Upper lobe of left lung (tissue), 6 donors: ENCODE data around the gene UBE2L6. TPM values are rescaled to one million over a fixed set of nuclear protein-coding genes. Genes with fewer than 3 reads are reported as not detected.

Source experiments
- ATAC-seq, 2 donors: fragments of 200-7000 bp; cut with Tn5 transposase; one replicate each; pipeline ENCODE4 v1.9.1; 2022; ENCODE audit warnings: mild to moderate bottlenecking in 2 of 2, moderate library complexity in 2 of 2; ENCODE audit not compliant: low FRiP score in 2 of 2
- DNase-seq, 2 donors: peaks; one replicate each; pipeline ENCODE4 v3.0.0-alpha.2; 2019 to 2020
- H3K27ac ChIP-seq, 4 donors: fragments of 200-600 bp; sonication (generic); one replicate each; pipeline ENCODE4 v1.5.1; 2016 to 2019
- H3K27me3 ChIP-seq, 4 donors: fragments of 200-600 bp; sonication (generic); one replicate each; pipeline ENCODE4 v1.5.1; 2017 to 2019
- H3K36me3 ChIP-seq, 4 donors: fragments of 200-600 bp; sonication (generic); one replicate each; pipeline ENCODE4 v1.5.1; 2016 to 2019
- H3K4me1 ChIP-seq, 4 donors: fragments of 200-600 bp; sonication (generic); one replicate each; pipeline ENCODE4 v1.5.1; 2018 to 2019
- H3K4me3 ChIP-seq, 4 donors: fragments of 200-600 bp; sonication (generic); one replicate each; pipeline ENCODE4 v1.5.1; 2017 to 2019; ENCODE audit warnings: mild to moderate bottlenecking in 2 of 4, moderate library complexity in 1 of 4
- H3K9me3 ChIP-seq, 4 donors: fragments of 200-600 bp; sonication (generic); one replicate each; pipeline ENCODE4 v1.5.1; 2018 to 2019
- EP300 ChIP-seq, 4 donors: sonication (generic); formaldehyde crosslinking; IDR thresholded peaks; one replicate each; pipeline ENCODE4 v1.5.1; 2017; ENCODE audit warnings: antibody characterized with exemption in 4 of 4, control low read depth in 2 of 4
- POLR2A ChIP-seq, 4 donors: fragments of 450-650 bp; IDR thresholded peaks; one replicate each; pipeline ENCODE4 v1.5.1; 2016 to 2017; ENCODE audit warnings: antibody characterized with exemption in 4 of 4, mild to moderate bottlenecking in 2 of 4
- POLR2AphosphoS5 ChIP-seq, 2 donors: sonication (generic); formaldehyde crosslinking; IDR thresholded peaks; one replicate each; pipeline ENCODE4 v1.5.1; 2017; ENCODE audit warnings: antibody characterized with exemption in 2 of 2
- WGBS, 2 donors: methylation state at CpG; one replicate each; pipeline ENCODE4 v1.1.5; 2017 to 2018; 5-methylcytosine and 5-hydroxymethylcytosine counted together
- small RNA-seq, 4 donors: library from RNA; depleted of rRNA; stranded (forward); fragments of <200 nt; gene quantifications; one replicate each; pipeline ENCODE3, GENCODE V24; 2016
- total RNA-seq, 6 donors: library from RNA; depleted of rRNA in 4 of 6; stranded (reverse); fragments of >200 nt in 4 of 6; gene quantifications; one replicate each; pipeline versions ENCODE4 v1.1.0 to v1.2.1, GENCODE V29; 2016 to 2021
- TF ChIP-seq, protein P1 (sequence below), 6 experiments: fragments of 450-650 bp in 4 of 6; fragments of 200-600 bp in 2 of 6; sonication (generic) in 2 of 6; IDR thresholded peaks; one replicate each; pipeline ENCODE4 v1.5.1; 2016 to 2019; ENCODE audit warnings: antibody characterized with exemption in 6 of 6
- donor health status: DM: no; HTN: no; CAD: no; lungs with moderate emphysema.
- donor health status: DM: no; HTN: yes; CAD: no; lungs with severe emphysema.

UBE2L6 gene
- total RNA-seq, 6 donors from 2014 or later, result 39.8 to 142 (median 80.9) TPM

DNA sequence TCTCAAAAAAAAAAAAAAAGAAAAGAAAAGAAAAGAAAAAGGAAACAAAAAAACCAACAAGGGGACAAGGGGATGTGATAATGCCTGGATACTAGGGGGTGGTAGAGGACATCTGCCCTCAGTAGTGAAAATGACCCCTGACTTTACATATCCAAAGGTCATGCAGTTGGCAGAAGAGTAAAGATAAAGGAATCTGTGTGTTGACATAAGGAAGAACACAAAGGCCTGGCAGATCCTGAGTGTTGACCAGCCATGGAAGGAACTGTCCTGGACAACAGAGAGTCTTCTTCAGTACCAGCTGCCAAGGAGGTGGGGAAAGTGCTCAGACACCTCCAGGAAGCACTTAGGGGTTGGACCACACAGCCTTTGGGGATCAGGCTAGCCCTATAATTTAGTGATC is 64.6 kb downstream of the UBE2L6 start:
- Histone ChIP-seq H3K4me3 (no peak overlapping the region), H3K27me3 (no peaks in the 10 kb centered on the region), H3K36me3 (peaks cover 0 to 5% (median 0%) of the 10 kb centered on the region in 4 donors), H3K9me3 (no peaks in the 10 kb centered on the region), H3K27ac (no peak overlapping the region), H3K4me1 (peaks cover 17 to 31% (median 25%) of the 10 kb centered on the region in 4 donors)
- ATAC-seq (no peak), DNase-seq (no peak)
- TF ChIP-seq, protein P1, sequence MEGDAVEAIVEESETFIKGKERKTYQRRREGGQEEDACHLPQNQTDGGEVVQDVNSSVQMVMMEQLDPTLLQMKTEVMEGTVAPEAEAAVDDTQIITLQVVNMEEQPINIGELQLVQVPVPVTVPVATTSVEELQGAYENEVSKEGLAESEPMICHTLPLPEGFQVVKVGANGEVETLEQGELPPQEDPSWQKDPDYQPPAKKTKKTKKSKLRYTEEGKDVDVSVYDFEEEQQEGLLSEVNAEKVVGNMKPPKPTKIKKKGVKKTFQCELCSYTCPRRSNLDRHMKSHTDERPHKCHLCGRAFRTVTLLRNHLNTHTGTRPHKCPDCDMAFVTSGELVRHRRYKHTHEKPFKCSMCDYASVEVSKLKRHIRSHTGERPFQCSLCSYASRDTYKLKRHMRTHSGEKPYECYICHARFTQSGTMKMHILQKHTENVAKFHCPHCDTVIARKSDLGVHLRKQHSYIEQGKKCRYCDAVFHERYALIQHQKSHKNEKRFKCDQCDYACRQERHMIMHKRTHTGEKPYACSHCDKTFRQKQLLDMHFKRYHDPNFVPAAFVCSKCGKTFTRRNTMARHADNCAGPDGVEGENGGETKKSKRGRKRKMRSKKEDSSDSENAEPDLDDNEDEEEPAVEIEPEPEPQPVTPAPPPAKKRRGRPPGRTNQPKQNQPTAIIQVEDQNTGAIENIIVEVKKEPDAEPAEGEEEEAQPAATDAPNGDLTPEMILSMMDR (IDR thresholded peaks at IDR 0.05), result no peak
- TF ChIP-seq POLR2AphosphoS5 (IDR thresholded peaks at IDR 0.05) (no peak), EP300 (IDR thresholded peaks at IDR 0.05) (no peak), POLR2A (IDR thresholded peaks at IDR 0.05) (no peak)

DNA sequence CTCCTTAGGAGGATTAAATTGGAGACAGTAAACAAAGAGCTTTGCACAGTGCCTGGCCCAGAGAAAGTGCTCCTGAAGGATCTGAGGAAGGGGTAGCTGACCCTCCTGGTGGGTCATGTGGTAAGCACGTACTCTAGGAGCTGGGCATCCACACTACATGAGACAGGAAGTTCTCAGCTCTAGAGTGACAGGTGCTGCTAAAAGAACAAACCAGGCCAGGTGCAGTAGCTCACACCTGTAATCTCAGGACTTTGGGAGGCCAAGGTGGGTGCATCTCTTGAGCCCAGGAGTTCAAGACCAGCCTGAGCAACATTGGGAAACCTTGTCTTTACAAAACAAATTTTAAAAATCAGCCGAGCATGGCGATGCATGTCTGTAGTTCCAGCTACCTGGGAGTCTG is 65.1 kb downstream of the UBE2L6 start:
- ATAC-seq, result no peak
- H3K36me3 ChIP-seq, result peaks cover 0 to 5% (median 0%) of the 10 kb centered on the region in 4 donors
- H3K27me3 ChIP-seq, result no peaks in the 10 kb centered on the region
- no peaks in the 10 kb centered on the region for H3K9me3 ChIP-seq
- H3K4me3 ChIP-seq, result no peak overlapping the region
- no peak for TF ChIP-seq POLR2AphosphoS5 (IDR thresholded peaks at IDR 0.05)
- TF ChIP-seq, protein P1 (IDR thresholded peaks at IDR 0.05), result no peak
- no peak for TF ChIP-seq POLR2A (IDR thresholded peaks at IDR 0.05)
- TF ChIP-seq EP300 (IDR thresholded peaks at IDR 0.05), result no peak
- peak overlapping the region in 2 of 4 donors; percentile 9 to 43 for H3K27ac ChIP-seq
- 92 to 94% methylated on average over 3 of the region's 3 CpGs for WGBS, 2 donors
- no peak for DNase-seq
- H3K4me1 ChIP-seq, result peaks cover 17 to 31% (median 25%) of the 10 kb centered on the region in 4 donors

DNA sequence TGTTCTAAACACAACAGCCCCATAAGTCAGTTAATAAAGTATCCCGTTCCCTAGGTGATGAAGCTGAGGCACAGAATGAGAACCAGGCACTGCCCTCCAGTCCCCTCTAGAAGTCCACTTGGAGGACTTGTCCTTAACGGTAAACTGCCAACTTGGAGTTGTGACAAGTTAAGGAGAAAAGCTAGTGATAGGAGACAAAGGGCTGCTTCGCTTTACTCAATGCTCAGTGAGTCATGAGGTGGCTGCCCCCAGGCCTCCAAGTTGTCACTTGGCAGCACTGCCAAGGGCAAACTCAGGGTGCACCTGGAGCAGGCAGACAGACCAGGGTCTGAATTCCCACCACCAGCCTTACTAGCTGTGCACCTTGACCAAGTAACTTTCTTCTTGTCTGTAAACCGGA is 65.5 kb downstream of the UBE2L6 start:
- Histone ChIP-seq H3K27ac (peak overlapping the region in 2 of 4 donors; percentile 9 to 43), H3K4me3 (no peak overlapping the region), H3K9me3 (no peaks in the 10 kb centered on the region), H3K4me1 (peaks cover 17 to 31% (median 25%) of the 10 kb centered on the region in 4 donors), H3K36me3 (peaks cover 0 to 5% (median 0%) of the 10 kb centered on the region in 4 donors), H3K27me3 (no peaks in the 10 kb centered on the region)
- 63% methylated on average over 3 to 4 of the region's 4 CpGs for WGBS, 2 donors
- DNase-seq (peak in 1 of 2 donors; percentile 67), ATAC-seq (no peak)
- TF ChIP-seq EP300 (IDR thresholded peaks at IDR 0.05) (no peak), POLR2AphosphoS5 (IDR thresholded peaks at IDR 0.05) (no peak), POLR2A (IDR thresholded peaks at IDR 0.05) (no peak)
- TF ChIP-seq, protein P1 (IDR thresholded peaks at IDR 0.05), result no peak

Small RNA genes lying within 50 kb of the gene (small RNA-seq; reads per million reads assigned to genes)
- gene RN7SL605P, result 0 reads per million in 4 donors

Other genes with a start within 250 kb of the UBE2L6 start
- gene TNKS1BP1, start 242.7 kb downstream of the UBE2L6 start, total RNA-seq, result 100 to 1,000 TPM; 120 to 322 (median 184) TPM
- gene SSRP1, start 231.8 kb downstream of the UBE2L6 start, total RNA-seq, result 10 to 100 TPM; 48.2 to 89.6 (median 65.5) TPM
- not detected for gene P2RX3, start 229.3 kb downstream of the UBE2L6 start, total RNA-seq
- gene PRG3, start 186.5 kb downstream of the UBE2L6 start, total RNA-seq, result not detected
- gene PRG2, start 177.0 kb downstream of the UBE2L6 start, total RNA-seq, result 1 to 10 TPM in 3 of 6 donors, under 1 TPM in 1, not detected in 2; 0.30 to 2.6 (median 1.6) TPM
- gene SLC43A3, start 140.6 kb downstream of the UBE2L6 start, total RNA-seq, result 100 to 1,000 TPM in 4 of 6 donors, 10 to 100 TPM in 2; 61.6 to 177 (median 118) TPM
- 1 to 10 TPM in 5 of 6 donors, not detected in 1; 1.1 to 4.1 (median 2.0) TPM for gene RTN4RL2, start 107.1 kb downstream of the UBE2L6 start, total RNA-seq
- 10 to 100 TPM in 5 of 6 donors, 1 to 10 TPM in 1; 7.1 to 72.3 (median 13.9) TPM for gene SLC43A1, start 52.0 kb downstream of the UBE2L6 start, total RNA-seq
- gene TIMM10, start 36.9 kb downstream of the UBE2L6 start, total RNA-seq, result 10 to 100 TPM in 5 of 6 donors, 1 to 10 TPM in 1; 7.3 to 62.2 (median 26.8) TPM
- gene SMTNL1, start 30.1 kb downstream of the UBE2L6 start, total RNA-seq, result not detected
- 100 to 1,000 TPM; 306 to 573 (median 469) TPM for gene SERPING1, start 30.0 kb upstream of the UBE2L6 start, total RNA-seq
- 1 to 10 TPM in 5 of 6 donors, under 1 TPM in 1; 0.91 to 8.4 (median 3.5) TPM for gene YPEL4, start 82.2 kb upstream of the UBE2L6 start, total RNA-seq
- 10 to 100 TPM; 10.5 to 16.9 (median 13.4) TPM for gene CLP1, start 90.1 kb upstream of the UBE2L6 start, total RNA-seq
- gene ZDHHC5, start 100.4 kb upstream of the UBE2L6 start, total RNA-seq, result 10 to 100 TPM; 45.1 to 81.9 (median 58.7) TPM
- gene MED19, start 144.5 kb upstream of the UBE2L6 start, total RNA-seq, result 10 to 100 TPM in 5 of 6 donors, 1 to 10 TPM in 1; 7.4 to 14.9 (median 13.5) TPM
- gene TMX2, start 144.9 kb upstream of the UBE2L6 start, total RNA-seq, result 10 to 100 TPM; 16.2 to 67.3 (median 53.1) TPM
- gene SELENOH, start 173.8 kb upstream of the UBE2L6 start, total RNA-seq, result 100 to 1,000 TPM in 5 of 6 donors, 10 to 100 TPM in 1; 56.6 to 138 (median 120) TPM
- not detected for gene BTBD18, start 184.1 kb upstream of the UBE2L6 start, total RNA-seq
- gene CTNND1, start 194.1 kb upstream of the UBE2L6 start, total RNA-seq, result 100 to 1,000 TPM; 136 to 232 (median 214) TPM